Activated T-cell treated with anti-CD3 and anti-CD28 coated beads, Interleukin-2, amount 50 U/mL, for 24 hours (primary cell): ENCODE data around the gene MRNIP.
A peak's percentile ranks its signal among the peaks of the same experiment; 100 is the strongest.
"Not testable (repeated sequence)": the region's sequence is repeated elsewhere in the genome, so short reads cannot be mapped to it uniquely, and the experiment has no call there.

Source experiments
- DNase-seq: peaks from one replicate; pipeline ENCODE4 v3.0.0-alpha.2; 2020
- H3K27ac Mint-ChIP-seq: 2 replicates; pipeline ENCODE4 v1.8.0; 2020; ENCODE audit warnings: mild to moderate bottlenecking, mixed read lengths
- H3K27me3 Mint-ChIP-seq: 2 replicates; pipeline ENCODE4 v1.8.0; 2020; ENCODE audit warnings: mixed read lengths
- H3K36me3 Mint-ChIP-seq: 2 replicates; pipeline ENCODE4 v1.8.0; 2020; ENCODE audit warnings: low read depth, mixed read lengths
- H3K4me1 Mint-ChIP-seq: 2 replicates; pipeline ENCODE4 v1.8.0; 2020; ENCODE audit warnings: low read depth, mixed read lengths
- H3K4me3 Mint-ChIP-seq: 2 replicates; pipeline ENCODE4 v1.8.0; 2020; ENCODE audit warnings: mild to moderate bottlenecking, moderate library complexity, mixed read lengths
- H3K9me3 Mint-ChIP-seq: 2 replicates; pipeline ENCODE4 v1.8.0; 2020; ENCODE audit warnings: mixed read lengths

Gene MRNIP

DNA sequence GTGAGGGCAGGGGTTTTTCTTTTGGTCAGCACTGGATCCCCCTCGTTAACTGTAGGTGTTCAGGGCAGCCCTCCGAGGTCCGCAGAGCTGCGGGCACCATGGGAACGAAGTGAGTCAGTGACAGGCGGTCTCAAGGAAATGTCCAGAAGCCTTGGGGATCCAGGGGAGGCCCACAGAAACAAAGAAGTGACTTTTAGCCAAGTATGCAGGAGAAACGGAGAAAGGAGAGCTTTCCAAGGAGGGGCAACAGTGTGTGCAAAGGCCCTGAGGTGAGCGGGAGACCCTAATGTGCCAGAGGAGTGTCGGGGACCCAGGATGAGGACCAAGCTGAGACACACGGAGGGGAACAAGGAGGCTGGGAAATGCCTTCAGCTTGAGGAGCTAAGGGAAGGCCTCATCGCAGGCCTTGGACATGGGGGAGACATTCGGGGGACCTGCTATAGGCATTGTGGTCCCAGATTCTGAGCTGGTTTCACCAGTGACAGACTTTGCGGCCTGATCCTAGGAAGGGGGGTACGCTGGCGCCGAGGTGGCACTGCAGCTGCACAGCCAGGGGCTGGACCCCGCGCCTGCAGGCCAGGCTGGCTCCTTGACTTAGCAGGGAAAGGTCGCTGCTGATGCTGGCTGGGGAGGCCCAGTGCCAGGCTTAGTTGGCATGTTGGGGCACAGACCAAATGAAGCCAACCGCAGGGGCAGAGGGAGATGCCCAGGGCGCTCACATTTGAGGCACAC, 61.6 kb downstream of the MRNIP start:
- Mint-ChIP-seq H3K9me3 (no peaks in the 10 kb centered on the region), H3K27me3 (no peaks in the 10 kb centered on the region), H3K4me3 (peak overlapping the region; percentile 33), H3K4me1 (peaks cover 35% of the 10 kb centered on the region), H3K36me3 (peaks cover 34% of the 10 kb centered on the region), H3K27ac (peak overlapping the region; percentile 33)
- no peak for DNase-seq

DNA sequence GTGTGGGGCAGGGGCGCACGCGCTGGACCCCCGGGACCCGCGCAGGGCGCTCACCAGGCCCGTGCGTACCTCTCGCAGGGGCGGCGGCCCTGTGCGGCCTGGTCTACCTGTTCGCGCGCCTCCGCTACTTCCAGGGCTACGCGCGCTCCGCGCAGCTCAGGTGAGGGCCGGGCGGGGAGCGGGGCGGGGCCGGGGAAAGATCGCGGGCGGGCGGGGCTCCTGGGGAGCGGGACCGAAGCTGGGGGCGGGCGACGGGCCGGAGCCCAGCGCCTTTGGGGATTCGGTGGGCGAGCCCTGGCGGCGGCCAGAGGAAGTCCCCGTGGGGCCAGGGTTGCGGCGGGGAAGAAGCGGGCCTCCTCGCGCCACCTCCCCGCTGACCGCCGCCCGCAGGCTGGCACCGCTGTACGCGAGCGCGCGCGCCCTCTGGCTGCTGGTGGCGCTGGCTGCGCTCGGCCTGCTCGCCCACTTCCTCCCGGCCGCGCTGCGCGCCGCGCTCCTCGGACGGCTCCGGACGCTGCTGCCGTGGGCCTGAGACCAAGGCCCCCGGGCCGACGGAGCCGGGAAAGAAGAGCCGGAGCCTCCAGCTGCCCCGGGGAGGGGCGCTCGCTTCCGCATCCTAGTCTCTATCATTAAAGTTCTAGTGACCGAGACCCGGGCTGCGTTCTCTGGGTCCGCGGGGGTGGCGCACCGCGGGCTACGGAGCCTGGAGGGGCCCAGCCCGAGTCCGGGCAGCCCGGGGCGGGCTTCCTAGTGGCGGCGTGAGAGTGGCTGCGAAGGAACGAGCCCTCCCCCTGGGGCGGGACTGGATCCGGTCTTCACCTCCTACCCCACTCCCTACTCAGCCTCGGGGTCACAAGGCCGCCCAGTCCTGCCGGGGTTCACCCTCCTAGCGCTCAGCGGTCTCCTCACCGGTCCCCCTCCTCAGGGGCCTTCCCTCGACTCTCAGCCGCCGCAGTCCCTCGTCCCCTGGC, 62.5 kb downstream of the MRNIP start:
- Mint-ChIP-seq H3K36me3 (peaks cover 30% of the 10 kb centered on the region), H3K4me3 (peak overlapping the region; percentile 33), H3K27ac (peak overlapping the region; percentile 33), H3K27me3 (no peaks in the 10 kb centered on the region), H3K4me1 (peaks cover 30% of the 10 kb centered on the region), H3K9me3 (no peaks in the 10 kb centered on the region)
- peak; percentile 83 for DNase-seq

DNA sequence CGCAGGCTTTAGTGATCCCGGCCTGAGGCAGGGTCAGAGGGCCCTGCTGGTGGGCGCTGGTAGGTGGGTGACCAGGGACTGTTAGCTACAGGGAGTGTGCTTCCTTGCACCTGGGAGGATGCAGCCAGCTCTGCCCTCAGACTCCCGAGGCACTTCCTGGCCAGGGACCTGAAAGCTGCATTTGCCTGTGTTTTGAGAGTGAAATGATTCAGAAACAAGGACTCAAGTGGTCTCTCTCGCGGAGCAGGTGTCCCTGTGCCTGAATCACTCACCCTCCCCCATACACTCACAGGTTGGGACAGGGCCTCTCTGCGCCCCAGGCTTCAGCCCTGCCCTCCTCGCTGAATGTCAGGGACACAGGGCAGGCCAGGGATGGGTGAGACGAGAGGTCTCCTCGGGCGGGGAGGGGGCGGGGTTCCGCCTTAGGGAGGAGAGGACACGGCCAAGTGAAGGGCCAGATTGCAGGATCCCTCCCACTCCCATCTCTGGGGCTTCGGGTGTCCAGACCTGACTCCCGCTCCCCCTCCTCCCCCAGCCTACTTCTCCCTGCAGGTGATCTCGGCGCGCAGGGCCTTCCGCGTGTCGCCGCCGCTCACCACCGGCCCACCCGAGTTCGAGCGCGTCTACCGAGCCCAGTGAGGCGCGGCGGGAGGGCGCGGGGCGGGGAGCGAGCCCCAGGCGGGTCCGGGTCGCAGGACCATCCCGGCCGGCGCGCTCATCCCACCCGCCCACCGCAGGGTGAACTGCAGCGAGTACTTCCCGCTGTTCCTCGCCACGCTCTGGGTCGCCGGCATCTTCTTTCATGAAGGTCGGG, 63.4 kb downstream of the MRNIP start:
- no peaks in the 10 kb centered on the region for H3K27me3 Mint-ChIP-seq
- no peaks in the 10 kb centered on the region for H3K9me3 Mint-ChIP-seq
- H3K4me1 Mint-ChIP-seq, result peaks cover 30% of the 10 kb centered on the region
- peak overlapping the region; percentile 55 for H3K4me3 Mint-ChIP-seq
- peaks cover 27% of the 10 kb centered on the region for H3K36me3 Mint-ChIP-seq
- peak; percentile 56 for DNase-seq
- no peak overlapping the region for H3K27ac Mint-ChIP-seq

DNA sequence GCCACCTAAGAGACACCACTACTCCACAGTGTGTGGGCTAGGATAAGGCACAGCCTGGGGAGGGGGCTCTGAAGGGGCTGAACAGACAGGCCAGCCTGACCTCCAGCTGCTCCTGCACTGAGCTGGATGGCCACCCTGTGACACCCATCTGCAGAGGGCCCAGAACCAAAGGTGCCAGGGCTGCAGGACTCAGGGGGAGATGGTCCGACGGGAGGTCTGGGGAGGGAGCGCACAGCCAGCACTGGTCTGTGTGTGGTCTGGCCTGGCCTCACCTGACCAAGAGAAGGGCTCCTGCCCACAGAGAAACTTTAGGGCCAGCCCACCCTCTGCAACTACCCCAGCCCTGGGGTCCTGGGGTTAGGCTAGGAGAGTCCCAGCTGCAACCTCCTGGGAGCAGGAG, 64.0 kb downstream of the MRNIP start:
- H3K4me3 Mint-ChIP-seq, result peak overlapping the region; percentile 55
- DNase-seq, result no peak
- H3K27ac Mint-ChIP-seq, result no peak overlapping the region
- H3K27me3 Mint-ChIP-seq, result no peaks in the 10 kb centered on the region
- H3K9me3 Mint-ChIP-seq, result no peaks in the 10 kb centered on the region
- peaks cover 23% of the 10 kb centered on the region for H3K36me3 Mint-ChIP-seq
- peaks cover 30% of the 10 kb centered on the region for H3K4me1 Mint-ChIP-seq

DNA sequence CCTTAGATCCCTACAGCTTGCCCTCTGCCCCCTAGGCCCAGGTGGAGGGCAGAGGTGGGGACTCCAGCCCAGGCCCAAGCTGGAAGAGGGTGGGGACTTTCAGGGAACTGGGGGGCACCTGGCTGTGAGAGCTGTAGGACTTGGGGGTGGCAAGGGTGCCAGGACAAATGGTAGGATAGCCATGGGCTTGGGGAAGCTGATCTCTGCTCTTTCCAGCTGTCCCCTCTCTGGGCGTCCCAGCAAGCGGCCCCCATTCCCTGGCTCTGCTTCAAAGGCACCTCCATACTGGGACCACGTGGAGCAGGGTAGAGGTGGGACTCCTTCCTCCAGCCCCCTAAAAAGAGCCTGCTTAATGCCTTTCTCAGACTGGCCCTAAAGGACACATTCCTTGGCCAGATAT, 64.4 kb downstream of the MRNIP start:
- peak overlapping the region; percentile 61 for H3K27ac Mint-ChIP-seq
- H3K9me3 Mint-ChIP-seq, result no peaks in the 10 kb centered on the region
- peaks cover 30% of the 10 kb centered on the region for H3K4me1 Mint-ChIP-seq
- no peak overlapping the region for H3K4me3 Mint-ChIP-seq
- no peak for DNase-seq
- H3K36me3 Mint-ChIP-seq, result peaks cover 19% of the 10 kb centered on the region
- no peaks in the 10 kb centered on the region for H3K27me3 Mint-ChIP-seq

DNA sequence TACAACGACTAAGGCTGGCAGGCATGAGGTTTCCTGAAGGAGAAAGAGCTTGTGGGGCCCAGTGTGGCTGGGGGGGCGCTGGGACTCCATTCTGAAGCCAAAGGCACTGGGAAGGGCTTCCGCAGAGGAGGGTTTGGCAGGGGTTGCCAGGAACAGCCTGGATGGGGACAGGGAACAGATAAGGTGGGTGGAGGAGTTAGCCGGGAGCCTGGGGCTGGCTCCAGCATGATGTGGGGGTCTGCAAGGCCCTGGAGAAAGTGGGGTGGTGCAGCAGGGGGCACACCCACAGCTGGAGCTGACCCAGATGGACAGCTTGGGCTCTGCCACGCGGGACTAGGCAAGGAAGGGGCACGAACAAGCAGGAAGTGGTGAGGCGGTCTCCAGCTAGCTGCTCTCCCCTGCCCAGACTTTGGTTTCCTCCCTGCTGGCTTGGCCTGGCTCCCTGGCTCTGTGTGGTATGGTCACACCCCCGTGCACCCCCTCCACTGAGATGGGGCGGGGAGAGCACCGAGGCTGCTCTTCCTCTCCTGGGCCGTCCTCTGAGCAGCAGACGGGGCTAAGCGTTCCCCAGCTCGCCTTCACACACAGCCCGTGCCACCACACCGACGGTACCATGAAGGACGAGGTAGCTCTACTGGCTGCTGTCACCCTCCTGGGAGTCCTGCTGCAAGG, 65.0 kb downstream of the MRNIP start, which contains the start of gene LTC4S:
Gene LTC4S, plus strand, starts transcription at position 519 of the 672 bp plus-strand sequence. Its CDS starts 95 bp downstream, at position 614.
- H3K27ac Mint-ChIP-seq, result peak within 1 kb of the TSS; percentile 61

DNA sequence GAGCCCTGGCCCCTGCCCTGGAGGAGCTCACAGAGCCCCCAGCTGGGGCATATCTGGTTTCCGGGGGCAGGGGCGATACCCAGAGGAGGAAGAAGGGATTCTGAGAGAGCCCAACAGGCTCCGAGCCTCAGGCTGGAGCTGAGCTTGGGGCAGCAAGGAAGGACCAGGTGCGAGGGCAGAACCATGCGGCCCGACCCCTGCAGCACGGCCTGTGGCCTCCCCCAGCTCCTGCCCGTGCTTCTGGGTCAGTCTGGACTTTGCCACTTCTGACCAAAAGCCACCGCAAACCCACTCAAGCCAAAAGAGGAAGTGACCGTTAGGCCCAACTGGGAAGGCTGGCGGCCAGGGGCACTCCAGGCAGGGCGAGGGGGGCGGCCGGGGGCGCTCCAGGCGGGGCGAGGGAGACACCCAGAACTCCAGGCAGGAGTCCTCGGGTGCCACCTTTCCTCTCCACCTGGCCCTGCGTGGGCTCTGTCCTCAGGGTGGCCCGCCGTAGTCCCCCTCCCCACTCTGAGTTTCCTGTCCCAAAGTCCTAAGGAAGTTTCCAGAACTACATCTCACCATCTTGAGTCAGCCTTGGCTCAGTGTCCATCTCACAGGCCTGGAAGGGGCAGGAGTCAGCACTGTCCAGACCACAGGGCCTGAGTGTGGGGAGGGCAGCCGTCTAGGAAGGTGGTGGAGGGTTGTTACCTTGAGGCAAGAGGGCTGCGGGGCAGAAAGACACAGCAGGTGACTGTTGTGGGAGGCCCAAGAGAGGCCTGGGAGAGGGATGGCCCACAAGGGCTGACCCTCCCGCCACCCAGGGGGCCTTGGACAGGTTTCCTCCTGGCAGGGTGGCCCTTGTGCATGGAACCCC, 65.8 kb downstream of the MRNIP start:
- peak overlapping the region; percentile 61 for H3K27ac Mint-ChIP-seq
- no peaks in the 10 kb centered on the region for H3K27me3 Mint-ChIP-seq
- DNase-seq, result no peak
- peaks cover 30% of the 10 kb centered on the region for H3K4me1 Mint-ChIP-seq
- H3K9me3 Mint-ChIP-seq, result no peaks in the 10 kb centered on the region
- H3K36me3 Mint-ChIP-seq, result peaks cover 10% of the 10 kb centered on the region
- H3K4me3 Mint-ChIP-seq, result no peak overlapping the region

More for the DNA sequence above, 65.0 kb downstream of the MRNIP start, which contains the start of gene LTC4S:
- Mint-ChIP-seq H3K9me3 (no peaks in the 10 kb centered on the region), H3K4me3 (peak within 1 kb of the TSS; percentile 55), H3K27me3 (no peaks in the 10 kb centered on the region), H3K4me1 (peaks cover 30% of the 10 kb centered on the region), H3K36me3 (peaks cover 14% of the 10 kb centered on the region)
- DNase-seq, result peak; percentile 57

DNA sequence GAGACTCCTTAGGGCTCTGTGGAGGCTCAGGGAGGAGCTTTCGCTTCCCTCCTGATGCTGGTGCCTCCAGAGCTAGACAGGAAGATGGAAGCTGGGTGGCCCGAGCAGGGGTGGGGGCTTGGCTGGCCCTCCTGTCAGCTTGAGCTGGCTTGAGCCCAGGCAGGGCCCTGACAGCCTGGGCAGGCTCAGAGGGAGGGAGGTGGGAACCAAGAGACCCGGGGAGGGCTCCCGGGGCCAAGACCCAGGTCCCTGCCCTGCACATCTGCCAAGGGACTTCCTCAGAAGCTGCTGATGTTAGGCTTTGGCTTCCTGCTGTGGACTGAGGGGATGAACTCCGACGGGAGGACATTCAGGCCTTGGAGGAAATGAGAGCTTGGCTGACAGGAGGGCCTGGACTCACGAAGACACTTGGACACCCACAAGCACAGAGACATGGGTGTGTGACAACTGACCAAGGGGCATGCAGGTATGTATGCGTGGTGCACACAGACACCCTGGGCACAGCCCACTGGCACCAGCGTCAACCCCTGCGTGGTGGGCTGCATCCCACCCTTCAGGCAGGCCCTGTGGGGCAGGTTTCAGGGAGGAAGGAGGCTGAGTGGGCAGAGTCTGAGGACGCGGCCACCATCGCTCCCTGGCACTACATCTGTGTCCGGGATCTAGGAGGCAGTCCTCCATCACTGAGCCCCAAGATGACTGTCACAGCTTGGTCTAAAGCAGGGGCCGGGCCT, 66.6 kb downstream of the MRNIP start:
- Mint-ChIP-seq H3K36me3 (peaks cover 4% of the 10 kb centered on the region), H3K27ac (no peak overlapping the region), H3K27me3 (no peaks in the 10 kb centered on the region), H3K9me3 (no peaks in the 10 kb centered on the region), H3K4me1 (peaks cover 29% of the 10 kb centered on the region), H3K4me3 (no peak overlapping the region)
- DNase-seq, result no peak

DNA sequence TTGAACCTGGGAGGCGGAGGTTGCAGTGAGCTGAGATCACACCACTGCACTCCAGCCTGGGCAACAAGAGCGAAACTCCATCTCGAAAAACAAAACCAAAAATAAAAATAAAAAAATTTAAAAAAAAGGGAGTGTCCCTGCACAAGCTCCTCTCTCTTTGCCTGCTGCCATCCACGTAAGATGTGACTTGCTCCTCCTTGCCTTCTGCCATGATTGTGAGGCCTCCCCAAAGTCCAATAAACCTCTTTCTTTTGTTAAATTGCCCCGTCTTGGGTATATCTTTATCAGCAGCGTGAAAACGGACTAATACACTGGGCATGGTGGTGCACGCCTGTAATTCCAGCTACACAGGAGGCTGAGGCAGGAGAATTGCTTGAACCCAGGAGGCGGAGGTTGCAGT, 69.3 kb downstream of the MRNIP start:
- H3K27ac Mint-ChIP-seq, H3K27me3 Mint-ChIP-seq, H3K9me3 Mint-ChIP-seq, H3K4me3 Mint-ChIP-seq, DNase-seq, H3K36me3 Mint-ChIP-seq: not testable (repeated sequence)
- peaks cover 13% of the 10 kb centered on the region for H3K4me1 Mint-ChIP-seq

DNA sequence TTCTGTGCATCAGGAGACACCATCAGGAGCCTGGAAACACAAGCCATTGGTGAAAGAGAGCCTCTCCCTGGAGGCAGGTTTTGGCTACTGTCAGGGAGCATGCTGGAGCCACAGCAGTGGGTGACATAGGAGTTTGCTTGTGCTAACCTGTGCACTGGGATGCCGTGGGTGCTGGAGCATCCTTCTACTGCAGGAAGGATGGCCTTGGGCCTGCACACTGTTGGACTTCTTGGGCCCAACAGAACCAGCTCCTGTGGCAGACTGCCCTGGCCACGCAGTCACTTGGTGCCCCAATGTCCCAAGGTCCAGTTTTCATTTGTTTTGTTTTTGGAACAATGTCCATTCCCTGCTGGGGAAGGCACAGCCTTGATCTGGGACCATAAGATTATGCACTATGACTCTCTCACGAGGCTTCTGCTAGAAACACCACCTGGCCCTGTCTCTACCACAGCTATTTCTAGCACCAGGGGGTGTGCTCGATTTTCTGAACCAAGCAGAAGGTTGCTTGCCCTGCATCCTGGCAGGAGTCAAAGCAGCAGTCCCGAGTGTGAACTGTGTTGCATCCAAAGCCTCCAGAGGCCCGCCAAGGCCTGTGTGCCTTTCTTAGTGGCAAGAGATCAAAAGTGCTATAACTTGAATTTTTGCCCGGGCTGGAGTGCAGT, 70.3 kb downstream of the MRNIP start:
- peaks cover 4% of the 10 kb centered on the region for H3K4me1 Mint-ChIP-seq
- H3K36me3 Mint-ChIP-seq, result no peaks in the 10 kb centered on the region
- no peak overlapping the region for H3K4me3 Mint-ChIP-seq
- H3K27ac Mint-ChIP-seq, result no peak overlapping the region
- H3K9me3 Mint-ChIP-seq, result no peaks in the 10 kb centered on the region
- DNase-seq, result no peak
- H3K27me3 Mint-ChIP-seq, result no peaks in the 10 kb centered on the region
